Endodermal cell (in vitro differentiated cells): ENCODE measurements around the gene ZDHHC5. TPM values are rescaled to one million over a fixed set of nuclear protein-coding genes. Genes with fewer than 3 reads are reported as not detected.

Experiments
- DNase-seq: peaks from one replicate; pipeline ENCODE4 v3.0.0-alpha.2; 2017
- H3K27ac ChIP-seq: 2 replicates; pipeline ENCODE4 v1.5.1; 2013; ENCODE audit warnings: mild to moderate bottlenecking, low read depth, low read length, moderate library complexity
- H3K27me3 ChIP-seq: 2 replicates; pipeline ENCODE4 v1.6.1; 2013; ENCODE audit warnings: mild to moderate bottlenecking, low read length, moderate library complexity; ENCODE audit not compliant: insufficient read depth, control insufficient read depth, poor library complexity, severe bottlenecking
- H3K36me3 ChIP-seq: 2 replicates; pipeline ENCODE4 v1.7.0; 2013; ENCODE audit warnings: mild to moderate bottlenecking, low read length, moderate library complexity; ENCODE audit not compliant: control insufficient read depth, insufficient read depth
- H3K4me1 ChIP-seq: one replicate; pipeline ENCODE4 v1.7.0; 2013; ENCODE audit warnings: low read length; ENCODE audit not compliant: control insufficient read depth, insufficient read depth
- H3K4me3 ChIP-seq: 2 replicates; pipeline ENCODE4 v1.5.1; 2013; ENCODE audit warnings: mild to moderate bottlenecking, low read length, moderate library complexity
- H3K9ac ChIP-seq: 2 replicates; pipeline ENCODE4 v1.6.1; 2013; ENCODE audit warnings: mild to moderate bottlenecking, low read length, moderate library complexity; ENCODE audit not compliant: poor library complexity, severe bottlenecking; ENCODE audit errors: extremely low read depth
- H3K9me3 ChIP-seq: 2 replicates; pipeline ENCODE4 v1.6.1; 2013; ENCODE audit warnings: mild to moderate bottlenecking, low read length, moderate library complexity; ENCODE audit not compliant: control insufficient read depth
- H3K27ac Mint-ChIP-seq: 2 replicates; pipeline ENCODE4 v1.8.0; 2020; ENCODE audit warnings: mixed read lengths
- H3K27me3 Mint-ChIP-seq: 2 replicates; pipeline ENCODE4 v1.8.0; 2021; ENCODE audit warnings: mild to moderate bottlenecking, mixed read lengths; ENCODE audit not compliant: insufficient read depth
- H3K36me3 Mint-ChIP-seq: 2 replicates; pipeline ENCODE4 v1.8.0; 2020; ENCODE audit warnings: low read depth, mixed read lengths
- H3K4me1 Mint-ChIP-seq: 2 replicates; pipeline ENCODE4 v1.8.0; 2020; ENCODE audit warnings: mixed read lengths
- H3K4me3 Mint-ChIP-seq: 2 replicates; pipeline ENCODE4 v1.8.0; 2020; ENCODE audit warnings: mild to moderate bottlenecking, moderate library complexity, mixed read lengths
- H3K9me3 Mint-ChIP-seq: 2 replicates; pipeline ENCODE4 v1.8.0; 2020; ENCODE audit warnings: mild to moderate bottlenecking, mixed read lengths
- WGBS, 2 experiments: methylation state at CpG; one replicate each; pipeline versions ENCODE4 v1.1.5 to v1.1.7; 2013; ENCODE audit warnings: missing lambda C conversion rate in 2 of 2, mixed read lengths in 1 of 2; ENCODE audit not compliant: insufficient coverage in 1 of 2, insufficient read length in 1 of 2; 5-methylcytosine and 5-hydroxymethylcytosine counted together
- total RNA-seq, 2 donors: library from RNA; stranded (reverse); fragmentation: NEBNext Ultra II Directional in 1 of 2; extraction: Animal tissue kit (Norgen Biotek cat#: 25700) in 1 of 2; gene quantifications; 2 replicates in 1 of 2; 3 replicates in 1 of 2; pipeline ENCODE4 v1.2.1, GENCODE V29; 2021
- TF ChIP-seq, protein P1 (sequence below): fragments of 200-600 bp; sonication (generic); conservative IDR thresholded peaks from 2 replicates; pipeline ENCODE4 v1.5.0; 2021; ENCODE audit warnings: antibody characterized with exemption, mild to moderate bottlenecking

Gene ZDHHC5
- total RNA-seq, 2 donors from 2014 or later = 70.7 to 77.1 TPM

DNA sequence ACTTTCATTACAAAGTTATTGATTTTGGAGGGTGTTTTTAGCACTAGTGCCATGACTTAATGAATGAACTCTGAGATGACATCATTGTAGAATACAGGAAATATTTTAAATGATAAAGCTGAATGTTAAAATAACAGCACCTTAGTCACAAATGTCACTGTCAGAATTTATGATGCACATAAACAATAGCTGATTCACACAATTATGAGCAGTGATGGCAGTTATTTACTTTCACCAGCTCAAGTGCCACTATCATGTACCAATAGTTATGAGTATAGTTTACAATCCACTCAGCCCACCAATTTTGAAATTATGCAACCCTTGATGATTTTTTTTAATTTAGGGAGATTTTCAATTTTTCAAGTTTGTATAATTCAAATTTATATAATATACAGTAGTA, 47.4 kb upstream of the ZDHHC5 start:
- TF ChIP-seq, protein P1, sequence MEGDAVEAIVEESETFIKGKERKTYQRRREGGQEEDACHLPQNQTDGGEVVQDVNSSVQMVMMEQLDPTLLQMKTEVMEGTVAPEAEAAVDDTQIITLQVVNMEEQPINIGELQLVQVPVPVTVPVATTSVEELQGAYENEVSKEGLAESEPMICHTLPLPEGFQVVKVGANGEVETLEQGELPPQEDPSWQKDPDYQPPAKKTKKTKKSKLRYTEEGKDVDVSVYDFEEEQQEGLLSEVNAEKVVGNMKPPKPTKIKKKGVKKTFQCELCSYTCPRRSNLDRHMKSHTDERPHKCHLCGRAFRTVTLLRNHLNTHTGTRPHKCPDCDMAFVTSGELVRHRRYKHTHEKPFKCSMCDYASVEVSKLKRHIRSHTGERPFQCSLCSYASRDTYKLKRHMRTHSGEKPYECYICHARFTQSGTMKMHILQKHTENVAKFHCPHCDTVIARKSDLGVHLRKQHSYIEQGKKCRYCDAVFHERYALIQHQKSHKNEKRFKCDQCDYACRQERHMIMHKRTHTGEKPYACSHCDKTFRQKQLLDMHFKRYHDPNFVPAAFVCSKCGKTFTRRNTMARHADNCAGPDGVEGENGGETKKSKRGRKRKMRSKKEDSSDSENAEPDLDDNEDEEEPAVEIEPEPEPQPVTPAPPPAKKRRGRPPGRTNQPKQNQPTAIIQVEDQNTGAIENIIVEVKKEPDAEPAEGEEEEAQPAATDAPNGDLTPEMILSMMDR = no peak
- Histone ChIP-seq H3K4me3 (no peak overlapping the region), H3K27me3 (no peaks in the 10 kb centered on the region), H3K27ac (no peak overlapping the region), H3K4me1 (no peaks in the 10 kb centered on the region), H3K9ac (no peak overlapping the region), H3K36me3 (no peaks in the 10 kb centered on the region), H3K9me3 (peaks cover 13% of the 10 kb centered on the region)
- no peak overlapping the region for H3K4me3 Mint-ChIP-seq
- H3K4me1 Mint-ChIP-seq = no peaks in the 10 kb centered on the region
- peaks cover 10% of the 10 kb centered on the region for H3K36me3 Mint-ChIP-seq
- H3K27me3 Mint-ChIP-seq = no peaks in the 10 kb centered on the region
- H3K27ac Mint-ChIP-seq = no peak overlapping the region
- H3K9me3 Mint-ChIP-seq = peaks cover 17% of the 10 kb centered on the region
- no peak for DNase-seq

DNA sequence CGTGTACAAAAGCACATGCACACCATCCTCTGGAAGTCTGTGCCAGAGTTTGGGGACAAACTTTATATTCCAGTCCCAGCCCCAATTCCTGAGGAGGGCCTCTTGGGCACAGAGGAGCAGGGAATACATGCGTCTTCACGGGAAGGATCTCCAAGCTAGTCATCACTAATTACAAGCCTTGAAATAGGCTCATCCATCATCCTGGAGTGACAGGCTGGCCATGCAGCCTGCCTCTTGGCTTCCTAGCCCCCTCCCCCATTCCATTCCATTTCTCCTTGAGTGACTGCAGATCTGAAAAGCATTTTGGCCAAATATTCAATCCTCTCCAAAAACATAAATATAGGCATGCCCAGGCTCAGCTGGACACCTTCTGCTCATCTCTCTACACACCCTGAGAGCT, 45.7 kb upstream of the ZDHHC5 start:
- Mint-ChIP-seq H3K36me3 (peaks cover 6% of the 10 kb centered on the region), H3K4me3 (no peak overlapping the region), H3K27me3 (no peaks in the 10 kb centered on the region), H3K9me3 (peaks cover 17% of the 10 kb centered on the region), H3K27ac (no peak overlapping the region), H3K4me1 (no peaks in the 10 kb centered on the region)
- WGBS, 2 experiments = 48 to 72% methylated on average over 3 of the region's 3 CpGs
- peaks cover 13% of the 10 kb centered on the region for H3K9me3 ChIP-seq
- TF ChIP-seq, protein P1 = no peak
- no peaks in the 10 kb centered on the region for H3K27me3 ChIP-seq
- H3K4me1 ChIP-seq = no peaks in the 10 kb centered on the region
- H3K4me3 ChIP-seq = no peak overlapping the region
- no peaks in the 10 kb centered on the region for H3K36me3 ChIP-seq
- DNase-seq = no peak
- no peak overlapping the region for H3K9ac ChIP-seq
- no peak overlapping the region for H3K27ac ChIP-seq

DNA sequence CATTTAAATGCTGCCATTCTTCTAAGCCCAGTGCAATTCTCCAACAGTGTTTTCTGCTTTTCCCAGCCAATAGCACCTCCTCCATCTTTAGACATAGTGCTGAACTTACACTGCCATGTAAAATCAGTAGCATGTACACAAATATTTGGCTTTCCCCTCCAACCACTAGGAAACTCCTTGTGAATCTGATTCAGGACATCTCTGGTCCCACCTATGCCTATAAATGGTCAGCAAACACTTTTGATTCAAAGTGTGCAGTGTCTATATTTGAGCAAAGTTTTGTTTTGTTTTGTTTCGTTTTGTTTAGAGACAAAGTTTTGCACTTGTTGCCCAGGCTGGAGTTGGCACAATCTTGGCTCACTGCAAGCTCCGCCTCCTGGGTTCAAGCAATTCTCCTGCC, 43.0 kb upstream of the ZDHHC5 start:
- H3K36me3 Mint-ChIP-seq = peaks cover 4% of the 10 kb centered on the region
- H3K4me3 ChIP-seq = no peak overlapping the region
- H3K9me3 ChIP-seq = peaks cover 8% of the 10 kb centered on the region
- H3K36me3 ChIP-seq = no peaks in the 10 kb centered on the region
- 80 to 98% methylated on average over 2 of the region's 2 CpGs for whole genome bisulfite sequencing, 2 experiments
- H3K27me3 ChIP-seq = no peaks in the 10 kb centered on the region
- H3K9ac ChIP-seq = no peak overlapping the region
- H3K27ac ChIP-seq = no peak overlapping the region
- H3K27ac Mint-ChIP-seq = no peak overlapping the region
- H3K4me1 Mint-ChIP-seq = no peaks in the 10 kb centered on the region
- DNase-seq = no peak
- no peaks in the 10 kb centered on the region for H3K4me1 ChIP-seq
- TF ChIP-seq, protein P1 = no peak
- peaks cover 9% of the 10 kb centered on the region for H3K9me3 Mint-ChIP-seq
- H3K27me3 Mint-ChIP-seq = no peaks in the 10 kb centered on the region
- no peak overlapping the region for H3K4me3 Mint-ChIP-seq
